Measurements from ENCODE around the gene FBXL7.

Gene FBXL7

GRCh38 chr5:15570491-15570890 is 70.5 kb downstream of the FBXL7 start:
- no peaks in the 10 kb centered on the region for H3K9me3 ChIP-seq

GRCh38 chr5:15571081-15571480 is 71.1 kb downstream of the FBXL7 start:
- no peak overlapping the region for H3K27ac ChIP-seq
- no peaks in the 10 kb centered on the region for H3K27me3 ChIP-seq
- no peaks in the 10 kb centered on the region for H3K36me3 ChIP-seq
- no peak overlapping the region for H3K4me3 ChIP-seq (ENCODE audit: low read depth in 1 of 2, low read length in 1 of 2)
- no peak for TF ChIP-seq CTCF (IDR thresholded peaks at IDR 0.05)
- H3K9me3 ChIP-seq, result no peaks in the 10 kb centered on the region
- H3K4me1 ChIP-seq (ENCODE audit: control insufficient read depth in 1 of 2, insufficient read depth in 1 of 2, low read depth in 1 of 2, low read length in 1 of 2), result no peaks in the 10 kb centered on the region

More at GRCh38 chr5:15570491-15570890, 70.5 kb downstream of the FBXL7 start:
- Histone ChIP-seq H3K27ac (no peak overlapping the region), H3K4me1 (ENCODE audit: control insufficient read depth in 1 of 2, insufficient read depth in 1 of 2, low read depth in 1 of 2, low read length in 1 of 2) (no peaks in the 10 kb centered on the region), H3K4me3 (ENCODE audit: low read depth in 1 of 2, low read length in 1 of 2) (no peak overlapping the region), H3K36me3 (no peaks in the 10 kb centered on the region), H3K27me3 (no peaks in the 10 kb centered on the region)
- TF ChIP-seq CTCF (IDR thresholded peaks at IDR 0.05), result no peak

- Histone ChIP-seq H3K27me3 (no peaks in the 10 kb centered on the region), H3K27ac (no peak overlapping the region), H3K4me3 (ENCODE audit: low read depth in 1 of 2, low read length in 1 of 2) (no peak overlapping the region), H3K4me1 (ENCODE audit: control insufficient read depth in 1 of 2, insufficient read depth in 1 of 2, low read depth in 1 of 2, low read length in 1 of 2) (no peaks in the 10 kb centered on the region), H3K36me3 (no peaks in the 10 kb centered on the region), H3K9me3 (no peaks in the 10 kb centered on the region)
- no peak for TF ChIP-seq CTCF (IDR thresholded peaks at IDR 0.05)
Observed at GRCh38 chr5:15571618-15572017, 71.6 kb downstream of the FBXL7 start.

- H3K27ac ChIP-seq, result no peak overlapping the region
- H3K4me3 ChIP-seq (ENCODE audit: low read depth in 1 of 2, low read length in 1 of 2), result no peak overlapping the region
- H3K9me3 ChIP-seq, result no peaks in the 10 kb centered on the region
- H3K27me3 ChIP-seq, result no peaks in the 10 kb centered on the region
- no peaks in the 10 kb centered on the region for H3K4me1 ChIP-seq (ENCODE audit: control insufficient read depth in 1 of 2, insufficient read depth in 1 of 2, low read depth in 1 of 2, low read length in 1 of 2)
- no peak for TF ChIP-seq CTCF (IDR thresholded peaks at IDR 0.05)
- H3K36me3 ChIP-seq, result no peaks in the 10 kb centered on the region
Observed at GRCh38 chr5:15573590-15573989, 73.6 kb downstream of the FBXL7 start.

GRCh38 chr5:15574128-15574527 is 74.1 kb downstream of the FBXL7 start:
- no peak overlapping the region for H3K4me3 ChIP-seq (ENCODE audit: low read depth in 1 of 2, low read length in 1 of 2)
- no peak overlapping the region for H3K27ac ChIP-seq
- H3K9me3 ChIP-seq, result no peaks in the 10 kb centered on the region
- no peaks in the 10 kb centered on the region for H3K36me3 ChIP-seq
- H3K4me1 ChIP-seq (ENCODE audit: control insufficient read depth in 1 of 2, insufficient read depth in 1 of 2, low read depth in 1 of 2, low read length in 1 of 2), result no peaks in the 10 kb centered on the region
- TF ChIP-seq CTCF (IDR thresholded peaks at IDR 0.05), result no peak
- no peaks in the 10 kb centered on the region for H3K27me3 ChIP-seq

- no peaks in the 10 kb centered on the region for H3K4me1 ChIP-seq (ENCODE audit: control insufficient read depth in 1 of 2, insufficient read depth in 1 of 2, low read depth in 1 of 2, low read length in 1 of 2)
- no peaks in the 10 kb centered on the region for H3K36me3 ChIP-seq
- H3K27me3 ChIP-seq, result no peaks in the 10 kb centered on the region
- no peak overlapping the region for H3K4me3 ChIP-seq (ENCODE audit: low read depth in 1 of 2, low read length in 1 of 2)
- no peak overlapping the region for H3K27ac ChIP-seq
- TF ChIP-seq CTCF (IDR thresholded peaks at IDR 0.05), result no peak
- no peaks in the 10 kb centered on the region for H3K9me3 ChIP-seq
Observed at GRCh38 chr5:15574806-15575325, 74.9 kb downstream of the FBXL7 start.

All from neutrophil (primary cell).